Activated CD4-positive, alpha-beta T cell treated with anti-CD3 and anti-CD28 coated beads, Interleukin-2, Interleukin-4, amounts not matched to agents 100 ng/mL and 50 ng/mL, durations not matched to agents 16 hours and 8 hours (primary cell): Measurements from ENCODE around the gene A2M.

Experiments
- DNase-seq: peaks from one replicate; pipeline ENCODE4 v3.0.0-alpha.2; 2020; ENCODE audit warnings: low spot score

A2M gene

DNA sequence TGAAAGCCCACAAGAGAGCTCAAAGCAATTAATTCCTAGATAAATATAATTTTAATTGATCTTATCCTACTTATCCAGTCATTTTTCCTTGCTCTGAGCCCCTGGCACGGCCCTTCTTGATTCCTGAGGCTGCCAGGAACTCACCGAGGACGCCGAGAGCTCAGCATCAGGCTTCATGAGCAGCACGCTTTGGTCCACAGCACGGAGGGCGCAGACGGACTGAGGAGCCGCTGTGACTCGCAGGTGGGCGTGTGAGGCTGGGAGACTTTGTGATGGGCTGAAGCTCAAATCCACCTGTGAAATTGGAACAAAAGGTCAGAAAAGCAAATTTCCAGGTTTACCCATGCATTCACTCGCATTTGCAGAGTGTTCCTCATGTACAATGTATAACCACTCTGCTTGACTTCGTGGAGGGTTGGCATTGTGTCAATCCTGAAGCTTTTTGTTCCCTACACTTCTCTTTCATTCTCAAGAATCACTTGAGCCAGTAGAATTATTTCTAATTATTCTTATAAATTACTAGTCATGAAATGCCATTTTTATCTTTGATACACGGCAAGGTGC lies 17.2 kb downstream of the A2M start:
- no peak for DNase-seq

DNA sequence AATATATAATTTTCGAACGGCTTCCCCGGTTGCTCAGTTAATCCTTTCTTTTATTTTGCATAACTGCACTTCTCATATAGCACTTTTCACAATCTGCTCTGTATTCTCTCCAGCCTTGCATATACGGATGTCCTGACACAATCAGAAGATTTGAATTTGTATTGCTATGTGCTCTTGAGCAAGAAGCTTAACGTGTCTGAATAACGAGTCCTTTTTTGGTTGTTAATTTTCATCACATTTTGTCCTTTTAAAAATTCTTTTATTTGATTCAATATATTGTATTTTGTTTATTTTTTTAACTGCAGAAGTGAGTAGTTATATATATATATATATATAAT lies 17.6 kb downstream of the A2M start:
- DNase-seq, result no peak

DNA sequence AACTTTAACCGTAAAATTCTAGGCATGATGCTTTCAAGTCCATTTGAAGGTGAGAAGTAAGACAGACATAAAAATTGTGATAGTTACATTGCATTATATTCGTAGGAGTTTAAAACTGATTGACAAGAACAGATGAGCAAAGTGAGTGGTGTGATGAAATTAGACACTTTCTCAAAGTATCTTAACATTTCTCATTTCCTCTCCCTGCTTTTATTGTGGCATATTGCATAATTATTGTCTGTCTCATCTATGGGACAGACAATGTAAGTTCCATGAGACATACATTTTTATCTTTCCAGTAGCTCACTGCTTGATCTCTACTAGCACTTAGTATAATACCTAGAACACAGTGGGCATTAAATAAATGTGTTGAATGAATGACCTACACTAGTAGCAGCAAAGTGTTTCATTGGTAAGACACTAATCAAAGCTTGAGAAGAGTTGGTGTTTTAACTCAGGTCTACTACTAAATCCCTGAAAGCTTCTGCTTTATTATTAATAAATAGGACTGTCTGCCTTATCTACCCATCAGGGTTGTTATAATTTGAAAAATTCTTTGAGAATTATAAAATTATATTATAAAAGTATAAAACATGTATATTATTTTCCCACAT lies 19.0 kb downstream of the A2M start:
- no peak for DNase-seq

DNA sequence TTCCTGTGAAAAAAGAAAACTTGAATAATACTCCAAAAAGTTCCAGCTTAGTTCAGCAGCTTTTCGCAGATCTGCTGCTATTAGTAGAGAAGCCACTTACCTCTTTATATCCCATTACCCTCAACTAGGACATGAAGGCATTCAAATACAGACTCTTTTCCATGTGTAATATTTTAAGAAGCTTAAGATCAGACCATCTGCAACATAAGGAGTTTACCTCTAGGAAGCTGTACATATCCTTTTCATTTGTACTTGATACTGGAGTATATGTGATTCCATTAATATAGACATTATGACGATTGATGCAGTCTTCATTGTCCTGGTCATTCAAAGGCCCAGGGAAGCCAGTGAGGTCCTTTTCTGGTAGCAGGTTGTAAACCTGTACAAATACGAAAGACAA lies 20.4 kb downstream of the A2M start:
- no peak for DNase-seq

DNA sequence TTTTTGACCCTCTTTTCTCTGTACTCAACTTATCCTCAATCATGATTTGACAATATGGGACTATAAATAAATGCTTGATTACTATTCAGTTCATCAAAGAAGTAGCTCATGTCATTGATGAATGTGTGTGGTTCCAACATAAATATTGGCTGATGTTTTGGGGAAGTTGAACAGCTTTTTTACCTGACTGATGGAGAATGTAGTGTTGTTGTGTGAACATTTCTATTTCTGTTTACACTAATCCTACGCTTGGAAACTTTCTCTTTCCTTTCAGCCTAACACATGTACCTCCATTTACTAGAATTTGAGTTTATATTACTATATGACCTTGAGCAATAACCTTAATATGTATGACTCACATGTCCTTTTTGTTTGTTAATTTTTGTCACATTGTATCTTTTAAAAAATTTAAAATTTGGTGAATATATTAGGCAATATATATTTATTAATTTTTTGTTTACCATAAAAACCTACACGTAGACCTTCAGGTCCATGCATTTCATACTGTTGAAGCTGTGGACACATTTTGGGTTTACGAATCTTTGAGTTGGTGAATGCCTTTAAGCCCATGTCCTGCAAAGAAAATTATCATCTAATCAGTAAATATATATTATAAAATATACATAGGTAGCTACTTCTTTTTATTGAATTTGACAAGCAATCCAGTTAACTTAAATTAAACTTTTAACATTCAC lies 21.1 kb downstream of the A2M start:
- DNase-seq, result no peak

DNA sequence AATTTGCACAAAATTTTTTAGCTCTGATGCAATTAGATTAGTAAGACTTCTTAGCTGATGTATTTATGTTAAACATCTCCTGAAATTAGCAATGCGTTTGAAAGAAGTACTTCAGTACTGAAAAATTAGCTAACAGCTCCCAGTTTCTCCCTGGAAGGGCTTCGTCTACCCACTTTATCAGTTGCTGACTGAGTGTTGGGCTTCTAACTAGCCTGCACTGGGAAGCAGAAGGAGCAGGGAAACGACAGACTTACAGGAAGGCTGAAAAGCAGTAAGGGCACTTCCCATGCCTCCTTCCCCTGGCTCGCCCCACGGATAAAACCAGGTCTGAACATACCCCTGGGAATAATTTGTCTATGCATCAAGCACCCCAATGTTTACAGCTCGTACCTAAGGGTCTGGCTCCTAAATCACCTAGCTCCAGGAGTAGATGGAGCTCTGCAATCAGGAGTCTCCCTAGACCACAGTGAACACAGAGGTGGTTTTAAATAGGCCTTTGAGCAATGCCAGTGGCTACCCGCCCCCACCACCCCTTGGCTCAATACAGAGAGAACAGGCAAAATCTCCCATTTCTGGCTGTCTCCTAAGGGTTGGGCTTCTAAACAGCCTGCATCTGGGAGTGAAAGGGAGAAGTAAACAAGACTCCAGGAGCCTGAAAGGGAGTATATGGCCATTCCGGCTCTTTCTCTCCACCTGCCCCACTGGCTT lies 23.7 kb downstream of the A2M start:
- DNase-seq, result no peak

DNA sequence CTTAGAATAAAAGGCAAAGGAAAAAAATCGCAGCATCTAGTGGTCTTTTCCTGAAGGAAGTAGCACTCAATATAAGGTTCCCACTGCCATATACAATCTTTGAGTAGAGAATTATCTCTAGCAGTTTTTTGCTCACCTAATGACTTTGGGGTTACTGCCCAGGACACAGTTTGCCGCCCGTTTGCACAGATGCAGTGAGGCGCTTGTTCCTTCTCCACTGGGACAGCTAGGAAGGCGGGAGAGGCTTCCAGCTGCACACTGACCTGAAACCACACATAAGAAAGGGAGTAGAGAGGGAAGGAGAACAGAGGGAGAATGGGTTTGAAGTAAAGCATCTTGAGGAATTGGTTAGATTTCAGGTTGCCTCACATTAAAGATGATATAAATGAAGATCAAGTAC lies 25.5 kb downstream of the A2M start:
- DNase-seq, result no peak

DNA sequence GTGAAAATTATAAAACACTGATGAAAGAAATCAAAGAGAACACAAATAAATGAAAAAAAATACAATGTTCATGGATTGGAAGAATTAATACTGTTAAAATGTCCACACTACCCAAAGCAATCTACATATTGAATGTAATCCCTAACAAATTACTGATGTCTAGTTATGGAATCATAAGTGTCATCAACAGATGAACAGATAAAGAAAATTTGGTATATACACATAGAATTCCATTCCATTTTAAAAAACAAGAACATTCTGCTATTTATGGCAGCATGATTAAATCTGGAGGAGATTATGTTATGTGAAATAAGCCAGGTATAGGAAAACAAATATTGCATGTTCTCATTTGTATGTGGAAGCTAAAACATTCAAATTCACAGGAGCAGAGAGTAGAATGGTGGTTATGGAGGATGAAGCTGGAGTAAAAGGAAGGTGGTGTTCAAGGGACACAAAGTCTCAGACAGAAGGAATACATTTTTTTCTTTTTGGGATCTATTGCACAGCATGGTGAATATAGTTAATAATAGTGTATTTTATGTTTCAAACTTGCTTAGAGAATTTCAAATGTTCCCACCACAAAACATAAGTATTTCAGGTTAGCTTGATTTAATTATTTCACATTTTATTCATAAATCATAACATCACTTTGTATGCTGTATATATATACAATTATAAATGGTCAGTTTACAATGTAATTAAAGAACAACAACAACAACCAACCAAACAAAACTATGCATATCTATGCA lies 28.5 kb downstream of the A2M start:
- no peak for DNase-seq

DNA sequence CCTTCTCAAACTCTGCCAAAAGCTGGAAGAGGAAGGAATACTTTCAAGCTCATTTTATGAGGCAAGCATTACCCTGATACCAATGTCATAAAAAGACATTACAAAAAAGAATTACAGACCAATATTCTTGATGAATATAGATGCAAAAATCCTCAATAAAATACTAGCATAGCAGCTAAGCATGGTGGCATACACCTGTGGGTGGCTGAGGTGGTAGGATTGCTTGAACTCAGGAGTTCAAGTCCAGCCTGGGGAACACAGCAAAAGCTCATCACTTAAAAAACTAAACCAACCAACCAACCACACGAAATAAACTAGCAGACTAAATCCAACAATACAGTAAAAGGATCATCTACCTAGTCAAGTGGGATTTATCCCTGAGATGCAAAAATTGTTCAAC lies 29.6 kb downstream of the A2M start:
- DNase-seq, result no peak

DNA sequence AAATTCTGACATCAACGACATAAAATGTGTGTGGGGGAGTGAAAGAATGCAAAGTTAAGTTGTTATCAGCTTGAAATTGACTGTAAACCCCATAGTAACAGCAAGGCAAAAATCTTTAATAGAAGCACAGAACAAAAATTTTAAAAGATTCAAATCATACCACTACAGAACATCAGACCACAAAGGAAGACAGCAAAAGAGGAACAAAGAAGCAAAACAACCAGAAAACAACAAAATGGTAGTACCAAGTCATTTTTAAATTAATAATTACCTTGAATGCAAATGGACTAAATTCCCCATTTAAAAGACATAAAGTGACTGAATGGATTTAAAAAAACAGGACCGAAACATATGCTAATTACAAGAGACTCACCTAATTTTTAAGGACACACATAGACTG lies 31.3 kb downstream of the A2M start:
- no peak for DNase-seq

DNA sequence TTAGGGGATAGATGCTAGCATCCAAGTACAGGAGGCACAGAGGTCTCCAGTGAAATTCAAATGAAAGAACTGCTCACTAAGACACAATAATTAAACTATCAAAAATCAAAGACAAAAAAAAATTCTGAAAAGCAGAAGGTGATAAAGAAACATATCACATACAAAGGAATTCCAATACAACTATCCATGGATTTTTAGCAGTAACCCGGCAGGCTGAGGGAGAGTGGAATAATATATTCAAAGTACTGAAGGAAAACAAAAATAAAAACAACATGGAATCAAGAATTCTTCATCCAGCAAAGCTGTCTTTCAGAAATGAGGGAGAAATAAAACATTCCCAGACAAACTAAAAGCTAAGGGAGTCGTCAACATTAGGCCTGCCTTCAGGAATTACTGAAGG lies 31.9 kb downstream of the A2M start:
- DNase-seq, result no peak

DNA sequence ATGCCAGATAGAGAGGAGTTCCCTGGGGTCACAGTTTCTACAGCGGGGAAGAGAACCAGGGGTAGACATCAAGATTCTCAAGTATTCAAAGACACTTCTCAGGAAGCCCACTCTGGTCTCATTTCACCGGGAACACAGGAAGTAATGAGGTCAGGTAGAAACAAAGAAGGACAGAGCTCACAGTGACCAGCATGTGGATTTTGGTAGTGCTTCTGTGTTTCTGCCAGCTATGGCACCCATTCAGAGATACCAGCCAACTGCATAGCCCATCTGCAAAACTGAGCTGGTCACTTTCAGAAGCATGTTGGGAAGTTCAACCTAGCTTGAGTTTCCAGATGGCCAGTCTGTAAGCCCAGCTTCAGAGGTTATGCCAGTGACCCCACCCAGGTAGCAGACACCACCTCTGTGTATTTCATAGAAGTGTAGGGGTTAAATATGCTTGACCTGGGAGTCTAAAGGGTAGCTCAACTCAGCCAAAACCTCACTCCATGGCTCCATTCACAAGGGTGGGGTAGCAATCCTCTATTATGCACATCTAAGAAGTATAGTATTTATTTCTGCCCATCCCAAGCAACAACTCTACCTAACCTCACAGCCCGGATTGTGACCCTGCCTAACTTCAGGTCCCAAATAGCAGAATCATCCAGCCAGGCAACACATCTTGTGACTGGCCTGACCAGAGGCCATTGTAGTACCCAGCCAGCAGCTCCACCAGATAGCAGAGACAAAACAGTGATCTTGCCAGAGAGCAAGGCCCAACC lies 33.9 kb downstream of the A2M start:
- DNase-seq, result no peak

DNA sequence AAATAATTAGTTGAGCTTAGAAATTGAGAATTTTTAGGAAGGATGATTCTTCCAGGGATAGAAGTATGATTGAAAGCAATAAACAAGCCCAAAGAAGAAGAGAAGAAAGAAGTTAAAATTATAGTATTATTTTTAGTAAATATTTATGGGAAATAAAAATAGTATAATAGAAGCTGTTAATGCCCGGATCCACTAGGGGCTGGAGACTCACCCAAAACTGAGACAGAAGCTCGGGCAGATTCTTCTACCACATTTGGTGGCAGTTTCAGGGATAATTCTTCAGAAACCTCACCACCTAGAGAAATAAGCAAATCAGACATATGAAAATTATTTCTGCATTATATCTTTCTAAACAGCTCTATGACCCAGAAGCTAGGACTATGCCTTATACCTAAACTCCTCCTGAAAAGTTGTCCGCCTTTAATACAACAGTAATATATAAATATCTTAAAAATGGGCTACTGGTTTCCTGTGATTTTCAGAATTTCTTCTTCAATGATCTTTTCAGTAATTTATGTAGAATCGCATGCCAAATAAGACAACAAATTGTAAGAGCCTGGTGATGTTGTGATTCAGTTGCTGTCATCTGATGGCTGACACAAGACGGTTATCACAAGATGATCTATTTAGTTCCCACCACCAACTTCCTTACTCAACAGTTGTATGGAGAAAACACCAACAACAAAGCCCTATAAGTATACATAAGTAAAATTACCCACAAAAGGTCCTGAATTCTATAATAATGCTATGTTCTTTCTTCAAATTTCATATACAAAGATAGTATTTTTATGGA lies 35.6 kb downstream of the A2M start:
- DNase-seq, result no peak

DNA sequence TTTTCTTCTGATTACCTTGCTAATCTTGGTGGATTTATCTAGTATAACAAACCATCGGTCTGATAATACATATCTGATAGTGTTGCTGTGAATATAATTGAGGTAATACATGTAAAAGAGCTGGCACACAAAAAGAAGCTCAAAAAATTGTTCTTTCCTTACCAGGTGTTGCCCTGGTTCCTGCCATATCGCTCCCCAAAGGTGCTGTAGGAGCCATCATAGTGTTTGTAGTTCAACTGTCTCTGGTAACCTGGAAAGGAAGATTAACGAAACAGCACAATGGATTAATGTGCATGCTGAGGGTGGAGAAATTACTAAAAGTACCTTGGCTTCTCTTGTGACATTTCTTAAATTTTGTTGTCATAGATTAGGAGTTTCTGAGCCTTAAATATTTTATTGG lies 36.6 kb downstream of the A2M start:
- no peak for DNase-seq

DNA sequence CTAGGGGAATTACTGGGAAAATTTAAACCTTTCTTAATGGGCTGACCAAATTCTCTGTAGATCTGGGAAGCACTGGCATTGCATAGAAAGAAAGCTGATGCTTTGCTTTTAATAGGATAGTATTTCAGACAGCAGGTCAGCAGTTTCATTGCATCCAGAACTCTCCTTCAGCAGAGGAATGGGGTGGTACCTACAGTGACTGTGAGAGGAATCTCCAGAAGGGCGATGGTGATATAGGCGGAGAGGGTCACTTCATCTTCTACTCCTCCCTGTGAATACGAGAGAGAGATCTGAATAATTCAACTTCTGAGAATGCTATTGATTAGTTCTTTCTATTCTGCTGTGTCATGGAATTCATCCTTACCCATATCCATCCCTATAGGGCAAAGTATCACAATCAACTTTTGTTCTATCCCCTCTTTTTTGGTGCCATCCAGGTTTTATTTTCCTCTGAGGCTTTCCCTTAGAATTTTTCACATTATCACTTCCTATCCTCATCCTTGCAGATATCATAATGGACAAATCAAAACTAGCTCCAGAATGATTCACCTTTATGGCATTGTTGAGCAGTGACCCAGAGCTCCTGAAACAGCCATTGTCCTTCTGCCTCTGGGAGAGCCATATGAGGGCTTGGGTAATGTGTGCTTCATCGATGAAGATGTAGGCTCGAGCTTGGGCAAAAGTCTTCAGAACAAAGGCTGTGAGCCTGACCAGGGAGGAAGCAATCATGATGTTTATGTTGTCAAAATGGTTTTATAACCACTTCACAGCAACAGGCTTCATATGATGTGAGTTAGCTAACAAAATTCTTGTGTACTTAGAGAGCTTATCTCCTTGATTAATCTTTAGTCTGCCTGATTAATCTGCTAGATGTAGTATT lies 38.3 kb downstream of the A2M start:
- DNase-seq, result no peak

DNA sequence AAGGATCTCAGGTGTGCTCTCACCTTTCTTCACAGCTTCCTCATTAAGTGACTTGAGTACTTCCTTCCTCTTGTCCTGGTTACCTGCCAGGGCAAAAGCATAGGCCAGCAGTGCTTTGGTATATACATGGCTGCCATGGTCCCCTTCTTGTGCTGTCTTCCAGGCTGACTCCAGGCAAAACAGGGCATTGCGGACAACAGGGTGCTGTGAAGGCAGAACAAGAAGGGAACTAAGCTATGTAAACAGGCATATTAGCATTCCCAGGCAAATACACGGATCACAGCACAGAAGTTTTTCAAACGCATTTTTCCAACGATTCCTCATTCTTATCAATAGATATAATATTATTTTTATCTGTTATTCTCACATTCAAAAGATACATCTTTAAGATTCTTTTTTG lies 39.0 kb downstream of the A2M start:
- DNase-seq, result no peak

DNA sequence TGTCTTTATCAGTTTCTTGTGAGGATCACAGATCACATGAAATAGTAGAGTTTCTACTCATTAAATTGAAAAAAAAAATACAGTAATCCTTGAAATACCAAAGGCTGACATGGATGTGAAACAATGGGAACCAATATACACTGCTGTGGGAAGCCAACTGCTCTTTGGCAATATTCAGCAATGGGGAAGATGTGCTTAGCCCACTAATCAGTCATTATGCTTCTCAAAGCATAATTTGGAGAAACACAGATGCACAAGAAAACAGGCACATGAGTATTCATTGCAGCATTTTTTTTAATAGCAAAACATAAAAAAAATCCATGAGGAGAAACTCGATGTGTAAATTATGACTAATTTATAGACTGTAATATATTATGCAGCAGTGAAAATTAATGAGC lies 40.6 kb downstream of the A2M start:
- no peak for DNase-seq

DNA sequence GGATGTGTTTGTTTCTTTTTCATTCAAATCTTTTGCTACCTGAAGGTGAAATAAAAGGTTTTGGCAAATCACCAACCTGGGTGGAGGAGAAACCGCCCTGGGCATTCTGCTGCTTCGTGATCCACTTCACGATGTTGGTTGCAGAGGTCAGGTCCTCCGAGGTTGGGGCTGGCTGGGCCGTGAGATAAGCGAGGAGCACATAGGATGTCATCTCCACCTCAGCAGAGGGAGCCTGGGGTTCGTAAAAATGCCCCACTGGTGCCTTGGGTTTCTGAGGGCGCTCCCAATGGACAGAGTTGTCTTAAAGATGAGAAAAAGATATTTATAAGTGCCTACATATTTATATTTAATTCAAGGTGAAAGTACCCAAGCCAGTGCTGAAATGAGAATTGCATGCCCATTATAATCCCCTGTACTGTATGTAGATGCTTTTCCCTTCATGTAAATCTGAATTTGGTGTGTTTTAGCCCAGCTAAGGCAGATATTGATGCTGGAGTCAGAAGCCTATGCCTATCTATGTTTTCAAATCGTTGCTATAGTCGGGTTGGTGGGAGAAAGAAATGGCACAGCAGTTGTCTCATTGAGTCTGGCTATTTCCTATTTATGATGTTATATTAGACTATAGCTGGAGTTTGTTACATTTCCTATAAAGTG lies 41.1 kb downstream of the A2M start:
- no peak for DNase-seq

DNA sequence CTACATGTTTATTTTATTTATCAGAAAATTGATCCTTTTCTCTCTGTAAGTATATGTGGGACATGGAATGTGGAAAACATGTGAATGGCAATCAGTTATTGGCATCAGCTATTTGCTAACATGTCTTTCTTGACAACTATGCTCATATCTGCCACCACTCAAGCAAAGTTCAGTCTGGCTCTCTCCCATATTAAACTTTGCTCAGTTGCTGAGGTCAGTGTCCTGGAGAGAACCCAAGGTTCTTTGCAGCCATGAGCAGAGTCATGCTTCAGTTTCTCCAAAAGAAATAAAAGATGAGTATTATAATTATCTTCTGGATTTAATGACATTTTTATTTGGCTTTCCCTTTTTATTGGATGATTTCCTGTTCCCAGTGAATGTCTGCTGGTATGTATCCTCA lies 42.6 kb downstream of the A2M start:
- no peak for DNase-seq
